HG03558 (cell line): ENCODE measurements around the gene GYS1.

Source experiments
- ATAC-seq: cut with Tn5 transposase; IDR thresholded peaks from one replicate; pipeline ENCODE4 v1.9.1; 2021; ENCODE audit warnings: moderate number of reproducible peaks; ENCODE audit not compliant: unreplicated experiment; ENCODE audit errors: extremely low read depth

The GYS1 gene

GRCh38 chr19:48991011-48991609, 2.0 kb downstream of the GYS1 start:
- no peak for ATAC-seq

- no peak for ATAC-seq
Observed at GRCh38 chr19:48990400-48990799, 2.7 kb downstream of the GYS1 start.

- ATAC-seq, result no peak
Observed at GRCh38 chr19:48989701-48990291, 3.3 kb downstream of the GYS1 start.

DNA sequence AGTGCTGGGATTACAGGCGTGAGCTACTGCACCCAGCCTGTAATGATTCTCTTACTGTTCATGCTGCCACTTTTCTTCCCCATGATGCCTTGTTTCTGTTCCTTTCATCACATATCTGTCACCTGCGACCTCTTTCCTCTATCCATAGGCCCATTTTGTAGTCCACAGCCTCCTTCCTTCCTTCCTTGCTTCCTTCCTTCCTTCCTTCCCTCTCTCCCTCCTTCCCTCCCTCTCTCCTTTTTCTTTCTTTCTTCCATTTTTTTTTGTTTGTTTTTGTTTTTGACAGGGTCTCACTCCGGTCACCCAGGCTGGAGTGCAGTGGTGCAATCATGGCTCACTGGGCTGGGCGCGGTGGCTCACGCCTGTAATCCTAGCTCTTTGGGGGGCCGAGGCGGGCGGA, 4.2 kb downstream of the GYS1 start:
- no peak for ATAC-seq

DNA sequence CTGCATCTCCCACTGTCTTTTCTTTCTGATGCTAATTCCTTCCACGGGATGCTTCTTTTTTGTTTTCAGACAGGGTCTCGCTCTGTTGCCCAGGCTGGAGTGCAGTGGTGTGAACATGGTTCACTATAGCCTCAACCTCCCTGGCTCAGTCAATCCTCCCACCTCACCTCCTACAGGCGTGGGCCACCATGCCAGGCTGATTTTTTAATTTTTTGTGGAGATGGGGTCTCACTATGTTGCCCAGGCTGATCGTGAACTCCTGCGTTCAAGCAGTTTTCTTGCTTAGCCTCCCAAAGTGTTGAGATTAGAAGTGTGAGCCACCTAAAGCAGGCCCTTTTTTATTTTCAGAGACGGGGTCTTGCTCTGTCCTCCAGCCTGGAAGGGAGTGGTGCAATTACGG, 4.8 kb downstream of the GYS1 start:
- ATAC-seq, result no peak

GRCh38 chr19:48987323-48987722, 5.8 kb downstream of the GYS1 start:
- no peak for ATAC-seq

DNA sequence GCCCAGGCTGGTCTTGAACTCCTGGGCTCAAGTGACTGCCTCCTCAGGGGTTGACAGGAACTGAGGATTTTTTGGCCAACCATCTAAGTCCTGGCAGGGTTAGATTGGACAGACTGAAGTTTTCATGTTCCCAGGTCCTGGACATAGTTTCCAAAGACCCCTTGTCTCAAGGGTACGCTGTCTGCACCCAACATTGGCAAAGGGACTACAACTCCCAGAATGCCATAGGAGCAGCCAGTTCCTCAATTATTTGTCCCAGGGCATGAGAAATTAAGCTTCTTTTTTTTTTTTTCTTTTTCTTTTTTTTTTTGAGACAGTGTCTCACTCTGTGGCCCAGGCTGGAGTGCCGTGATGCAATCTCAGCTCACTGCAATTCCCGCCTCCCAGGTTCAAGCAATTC, 6.9 kb downstream of the GYS1 start:
- no peak for ATAC-seq

GRCh38 chr19:48985711-48986110, 7.4 kb downstream of the GYS1 start:
- no peak for ATAC-seq

DNA sequence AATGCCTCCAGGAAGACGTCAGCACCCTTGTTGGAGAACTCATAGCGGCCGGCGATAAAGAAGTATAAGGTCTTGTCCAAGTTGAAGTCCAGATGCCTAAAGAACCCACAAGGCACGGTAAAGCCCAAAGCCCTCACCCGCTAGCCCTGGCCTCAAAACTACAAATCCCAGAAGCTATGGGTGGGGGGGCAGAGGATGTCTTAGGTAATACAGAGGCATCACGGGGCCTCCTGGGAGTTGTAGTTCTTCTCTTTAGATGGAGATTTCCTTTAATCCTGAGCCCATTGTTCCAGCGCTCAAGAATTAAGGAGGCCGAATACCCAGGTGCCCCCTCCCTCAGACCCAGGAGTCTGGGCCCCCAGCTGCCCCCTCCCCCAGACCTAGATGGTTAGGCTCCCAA, 10.8 kb downstream of the GYS1 start:
- no peak for ATAC-seq

DNA sequence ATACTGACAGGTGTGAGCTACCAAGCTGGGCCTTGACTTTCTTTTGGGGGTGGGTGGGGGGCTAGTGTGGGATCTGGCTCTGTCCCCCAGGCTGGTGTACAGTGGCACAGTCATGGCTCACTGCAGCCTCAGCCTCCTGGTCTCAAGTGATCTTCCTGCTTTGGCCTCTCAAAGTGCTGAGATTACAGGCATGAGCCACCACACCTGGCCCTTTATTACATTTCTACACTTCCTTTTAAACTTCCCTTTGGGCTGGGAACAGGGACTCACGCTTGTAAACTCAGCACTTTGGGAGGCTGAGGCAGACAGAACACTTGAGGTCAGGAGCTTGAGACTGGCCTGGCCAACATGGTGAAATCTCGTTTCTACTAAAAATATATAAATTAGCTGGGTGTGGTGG, 16.0 kb downstream of the GYS1 start:
- no peak for ATAC-seq

- ATAC-seq, result no peak
Observed at GRCh38 chr19:48975947-48976847, 16.9 kb downstream of the GYS1 start.

GRCh38 chr19:48970923-48971395, 22.1 kb downstream of the GYS1 start:
- ATAC-seq, result no peak

DNA sequence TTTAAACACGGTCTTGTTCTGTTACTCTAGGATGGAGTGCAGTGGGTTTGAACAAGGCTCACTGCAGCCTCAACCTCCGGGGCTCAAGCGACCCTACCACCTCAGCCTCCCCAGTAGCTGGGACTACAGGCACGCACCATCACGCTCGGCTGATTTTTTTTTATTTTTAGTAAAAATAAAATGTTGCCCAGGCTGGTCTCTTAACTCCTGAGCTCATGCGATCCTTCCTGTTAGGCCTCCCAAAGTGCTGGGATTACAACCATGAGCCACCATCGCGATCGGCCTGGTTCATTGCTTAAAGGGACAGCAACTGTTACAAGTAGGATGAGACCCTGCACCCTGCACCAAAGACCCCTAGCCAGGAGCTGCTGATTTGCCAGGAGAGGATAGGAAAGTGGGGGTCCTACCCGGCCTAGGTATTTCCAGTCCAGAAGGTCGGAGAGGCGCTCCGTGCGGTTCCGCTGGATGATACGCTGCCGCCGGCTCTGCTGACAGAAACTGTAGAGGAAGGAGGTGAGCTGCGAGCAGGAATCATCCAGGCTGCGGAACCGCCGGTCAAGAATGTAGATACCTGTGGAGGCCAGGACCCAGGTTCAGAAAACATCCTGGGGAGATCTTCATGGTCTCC, 22.9 kb downstream of the GYS1 start:
- no peak for ATAC-seq

DNA sequence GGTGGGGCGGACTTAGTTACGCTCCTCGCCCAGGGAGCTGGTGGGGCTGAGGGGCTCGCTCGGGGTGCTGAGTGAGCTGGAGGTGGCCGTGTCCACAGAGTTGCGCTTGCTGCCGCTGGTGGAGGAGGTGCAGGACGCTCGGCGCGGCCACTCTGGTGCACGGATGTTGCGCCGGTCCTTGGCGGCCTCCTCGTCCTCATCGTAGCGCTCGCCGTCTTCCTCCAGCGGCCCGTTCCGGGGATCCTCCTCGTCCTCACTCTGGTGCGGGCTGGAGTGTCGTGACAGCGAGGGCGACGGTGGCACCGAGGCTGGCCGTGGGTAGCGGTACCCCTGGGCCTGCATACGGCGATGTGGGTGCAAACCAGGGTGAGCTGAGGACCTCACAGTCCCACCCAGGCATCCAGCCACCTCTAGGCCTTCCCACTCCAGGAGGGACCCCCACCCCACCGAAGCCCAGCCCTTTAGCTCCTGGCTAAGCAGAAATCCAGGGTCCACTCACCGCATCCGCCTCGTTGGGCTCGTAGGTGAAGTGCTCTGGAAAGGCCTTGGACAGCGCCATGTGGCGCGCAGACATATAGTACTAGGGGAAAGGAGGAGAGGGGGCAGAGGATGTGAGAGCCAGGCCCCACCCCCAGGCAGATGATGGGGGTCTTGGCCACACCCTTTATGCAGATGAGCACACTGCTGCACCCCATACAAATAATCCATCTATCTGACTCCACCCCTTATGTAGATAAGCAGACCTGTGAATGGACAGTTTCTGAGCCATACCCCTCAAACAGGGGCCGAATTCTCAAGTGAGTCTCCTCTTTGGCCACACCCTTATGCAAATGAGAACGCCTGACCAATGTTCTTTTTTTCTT, 23.6 kb downstream of the GYS1 start:
- no peak for ATAC-seq

GRCh38 chr19:48968813-48969218, 24.3 kb downstream of the GYS1 start:
- no peak for ATAC-seq

- ATAC-seq, result no peak
Observed at GRCh38 chr19:48968179-48968661, 24.9 kb downstream of the GYS1 start.

- no peak for ATAC-seq
Observed at GRCh38 chr19:48967346-48968178, 25.5 kb downstream of the GYS1 start.

- ATAC-seq, result no peak
Observed at GRCh38 chr19:48966541-48967345, 26.4 kb downstream of the GYS1 start.
